Middle frontal gyrus (tissue), 1 donor: ENCODE data around the gene RAMP3.

Experiments used
- DNase-seq: peaks from one replicate; pipeline ENCODE4 v3.0.0-alpha.2; 2015; ENCODE audit warnings: low spot score; ENCODE audit errors: extremely low spot score

The RAMP3 gene

DNA sequence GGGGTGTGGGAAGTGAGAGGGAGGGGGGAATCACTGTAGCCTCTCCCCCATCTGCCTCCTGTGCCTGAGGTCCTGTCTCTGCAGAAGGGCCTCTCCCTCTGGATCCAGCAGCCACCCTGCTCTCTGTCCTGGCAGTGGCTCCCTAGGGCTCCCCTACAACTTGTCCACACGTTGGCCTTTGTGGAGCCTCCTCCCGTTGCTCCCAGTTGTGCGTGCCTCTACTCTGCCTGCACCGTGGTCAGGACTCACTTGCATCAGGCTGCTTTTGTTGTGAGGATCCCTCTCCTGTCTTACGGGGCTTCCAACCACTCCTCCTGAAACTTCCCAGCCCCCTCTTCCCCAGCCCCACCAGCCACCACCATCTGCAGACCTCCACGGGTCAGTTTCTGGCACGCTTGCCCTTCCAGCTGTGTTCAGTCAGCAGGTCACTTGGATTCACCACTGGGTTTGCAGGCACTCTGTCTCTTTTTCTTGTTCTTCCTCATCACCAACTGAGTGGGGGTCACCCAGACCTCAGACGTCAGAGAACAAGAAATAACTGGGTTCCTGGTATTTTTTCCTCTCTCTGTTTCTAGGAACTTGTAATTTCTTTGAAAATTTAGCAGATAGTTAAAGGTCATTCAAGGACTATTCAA, 62.3 kb downstream of the RAMP3 start:
- no peak for DNase-seq

DNA sequence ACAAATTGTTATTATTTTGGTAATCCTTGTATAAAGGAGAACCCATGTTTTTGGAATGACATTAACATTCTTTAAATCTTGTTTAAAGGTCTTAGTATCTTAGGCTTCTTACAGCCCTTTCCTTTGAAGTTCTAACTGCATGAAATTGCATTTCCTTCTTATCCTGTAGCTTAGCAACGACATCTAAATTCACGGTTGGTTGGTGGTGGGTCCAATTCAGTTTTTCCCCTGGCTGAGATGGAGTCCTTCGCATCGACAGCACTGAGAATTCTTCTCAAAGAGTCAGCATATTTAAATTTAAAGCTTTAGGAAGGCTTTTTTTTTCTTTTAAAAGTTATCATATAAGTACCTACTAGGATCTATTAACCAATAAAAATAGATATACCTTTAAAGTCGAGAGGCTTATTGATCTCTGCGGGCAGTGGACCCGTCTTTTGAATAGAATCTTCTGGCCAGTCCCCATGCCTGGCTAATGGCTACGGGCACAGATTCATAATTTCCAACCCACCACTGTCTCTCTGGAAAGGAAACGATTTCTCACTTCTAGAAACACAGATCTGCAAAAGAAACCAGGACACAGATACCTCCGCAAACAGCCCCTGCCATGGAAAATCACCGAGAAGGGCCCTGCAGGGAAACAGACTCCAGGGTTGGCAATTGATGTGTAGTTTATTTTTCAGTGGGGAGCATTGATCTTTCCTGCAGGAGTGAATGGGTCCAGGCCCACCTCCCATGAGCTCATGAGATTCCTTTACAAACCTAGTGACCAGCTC, 63.4 kb downstream of the RAMP3 start:
- no peak for DNase-seq

- DNase-seq: no peak
Observed at GRCh38 chr7:45221896-45222604, 64.5 kb downstream of the RAMP3 start.

DNA sequence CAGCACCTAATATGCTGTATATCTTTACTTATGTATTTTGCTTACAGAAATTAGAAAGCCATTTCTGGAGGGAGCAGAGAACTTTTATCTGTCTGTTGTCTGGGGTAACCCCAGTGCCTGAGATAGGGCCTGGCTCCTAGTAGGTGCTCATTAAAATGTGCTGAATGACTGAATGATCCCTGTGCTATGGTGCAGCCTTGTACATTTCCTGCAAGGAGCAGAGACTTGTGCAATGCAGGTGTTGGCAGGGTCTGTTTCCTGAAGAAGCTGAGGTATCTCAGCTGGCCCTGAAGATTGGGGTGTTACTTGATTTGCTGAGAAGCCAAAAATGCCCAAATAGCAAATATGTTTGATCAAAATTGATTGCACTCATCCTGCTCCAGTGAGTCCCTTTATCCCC, 65.5 kb downstream of the RAMP3 start:
- no peak for DNase-seq

DNA sequence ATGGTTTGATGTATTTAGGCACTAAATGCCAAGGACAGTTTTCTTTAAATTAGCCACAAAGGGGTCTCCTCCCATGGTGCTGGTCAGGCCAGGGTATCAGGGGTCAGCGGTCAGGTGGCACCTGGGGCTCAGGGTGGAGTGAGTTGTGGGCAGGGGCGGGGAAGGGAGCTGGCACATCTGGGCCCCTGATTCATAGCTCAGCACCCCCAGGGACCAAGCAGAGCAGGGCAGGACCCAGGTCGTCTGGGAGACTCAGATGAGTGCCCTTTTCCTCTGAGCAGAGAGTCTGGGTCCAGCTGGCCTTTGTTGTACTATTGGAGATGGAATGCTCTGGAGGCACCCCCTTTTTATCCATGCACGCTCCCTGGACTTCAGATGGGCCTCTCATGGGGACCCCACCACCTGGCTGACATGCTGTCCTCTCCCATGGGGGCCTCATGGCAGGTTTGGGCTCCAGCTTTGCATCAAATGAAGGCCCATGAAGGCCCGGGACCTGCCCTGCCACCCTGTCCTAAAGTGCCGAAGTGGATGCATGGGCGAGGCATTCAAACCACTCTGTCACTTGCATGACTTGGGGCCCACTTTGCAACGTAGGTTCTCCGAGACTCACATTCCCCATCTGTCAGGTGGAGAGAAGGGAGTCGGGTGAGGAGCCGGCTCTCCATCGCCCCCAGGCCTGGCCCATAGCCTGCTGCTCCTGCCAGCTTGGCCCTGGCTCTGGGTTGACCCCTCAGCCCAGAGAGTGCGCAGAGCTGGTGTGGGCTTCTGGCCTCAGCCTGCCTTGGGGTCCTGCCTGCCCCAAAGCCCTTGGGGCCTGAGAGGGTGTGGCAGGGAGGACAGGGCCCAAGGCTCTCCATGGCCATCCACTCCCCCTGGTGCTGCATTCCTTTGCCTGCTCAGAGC, 66.4 kb downstream of the RAMP3 start:
- no peak for DNase-seq

DNA sequence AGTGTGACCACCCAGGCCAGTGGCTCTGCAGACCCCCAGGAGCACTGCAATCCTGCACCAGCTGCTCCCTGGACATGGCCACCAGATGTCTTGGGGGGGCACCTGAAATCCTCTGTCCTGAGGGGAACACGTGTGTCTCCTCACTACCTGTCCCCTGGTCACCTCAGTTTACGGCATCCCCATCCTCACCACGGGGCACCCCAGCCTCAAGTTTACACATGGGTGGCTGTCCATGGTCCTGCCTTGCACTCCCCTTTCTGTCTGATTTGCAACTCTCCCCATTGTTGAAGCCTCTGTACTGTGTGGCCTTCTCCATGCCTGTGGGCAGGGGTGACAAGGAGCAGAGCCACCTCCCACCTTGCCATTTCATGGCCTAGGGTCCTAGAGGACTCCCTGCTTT, 67.2 kb downstream of the RAMP3 start:
- no peak for DNase-seq

DNA sequence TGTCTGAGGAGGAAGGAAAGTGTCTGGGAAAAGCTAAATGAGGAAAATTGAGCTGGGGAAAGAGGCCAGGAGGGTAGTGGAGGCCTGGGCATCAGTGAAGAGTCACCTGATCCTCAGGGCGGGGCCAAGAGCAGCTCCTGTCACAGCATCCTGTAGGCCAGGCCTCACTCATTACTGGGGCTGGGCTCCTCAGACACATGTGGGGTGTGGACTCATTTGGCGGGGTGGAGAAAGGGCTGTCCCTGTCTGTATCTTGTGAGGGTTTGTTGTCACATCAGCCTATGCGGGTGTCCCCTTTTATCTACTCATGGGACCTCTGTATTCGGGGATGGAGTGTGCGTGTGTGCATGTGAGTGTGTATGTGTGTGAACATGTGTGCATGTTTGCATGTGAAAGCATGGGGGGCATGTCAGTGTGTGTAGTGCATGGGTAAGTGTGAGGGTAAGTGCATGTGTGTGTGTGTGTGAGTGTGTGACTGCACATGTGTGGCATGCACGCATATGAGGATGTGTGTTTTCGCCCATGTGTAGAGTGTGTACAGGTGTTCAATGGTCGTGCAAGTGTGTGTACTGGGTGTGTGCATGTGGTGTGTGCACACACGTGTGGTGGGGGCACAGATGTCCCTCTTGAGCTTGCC, 67.8 kb downstream of the RAMP3 start:
- no peak for DNase-seq

- no peak for DNase-seq
Observed at GRCh38 chr7:45225948-45226335, 68.4 kb downstream of the RAMP3 start.

DNA sequence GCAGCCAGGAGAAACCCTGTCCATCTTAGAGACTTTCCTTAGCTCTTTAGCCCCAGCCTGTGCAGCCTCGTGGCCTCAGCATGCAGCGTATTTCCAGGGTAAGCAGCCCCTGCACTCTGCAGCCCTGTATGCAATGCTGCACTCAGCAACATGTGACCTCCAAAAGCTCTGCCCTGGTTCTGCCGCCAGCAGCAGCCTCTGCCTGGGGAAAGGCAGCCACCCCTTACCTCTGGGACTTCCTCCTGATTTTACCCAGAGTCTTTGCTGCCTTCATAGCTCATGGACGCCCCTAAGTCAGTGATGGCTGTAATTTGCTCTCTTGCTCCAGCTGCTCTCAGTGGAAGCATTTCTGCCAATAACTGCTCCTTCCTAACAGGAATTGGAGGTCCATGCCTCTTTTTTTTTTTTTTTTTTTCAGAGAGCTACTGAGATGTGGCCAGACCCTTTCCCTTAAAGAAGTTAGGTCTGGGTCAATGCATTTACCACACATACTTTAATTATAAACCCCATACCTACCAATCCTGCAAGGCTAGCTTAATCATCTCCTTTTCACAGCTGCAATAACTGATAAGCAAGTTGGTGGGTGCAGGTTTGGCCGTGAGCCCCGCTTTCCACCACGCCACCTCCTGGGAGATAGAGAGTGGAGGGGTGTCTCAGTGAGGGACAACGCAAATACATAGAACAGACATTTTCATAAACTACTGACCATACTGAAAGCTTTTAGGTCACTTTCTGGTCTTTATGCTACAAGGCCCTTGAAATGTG, 71.7 kb downstream of the RAMP3 start:
- DNase-seq: no peak

- no peak for DNase-seq
Observed at GRCh38 chr7:45230083-45230482, 72.5 kb downstream of the RAMP3 start.

DNA sequence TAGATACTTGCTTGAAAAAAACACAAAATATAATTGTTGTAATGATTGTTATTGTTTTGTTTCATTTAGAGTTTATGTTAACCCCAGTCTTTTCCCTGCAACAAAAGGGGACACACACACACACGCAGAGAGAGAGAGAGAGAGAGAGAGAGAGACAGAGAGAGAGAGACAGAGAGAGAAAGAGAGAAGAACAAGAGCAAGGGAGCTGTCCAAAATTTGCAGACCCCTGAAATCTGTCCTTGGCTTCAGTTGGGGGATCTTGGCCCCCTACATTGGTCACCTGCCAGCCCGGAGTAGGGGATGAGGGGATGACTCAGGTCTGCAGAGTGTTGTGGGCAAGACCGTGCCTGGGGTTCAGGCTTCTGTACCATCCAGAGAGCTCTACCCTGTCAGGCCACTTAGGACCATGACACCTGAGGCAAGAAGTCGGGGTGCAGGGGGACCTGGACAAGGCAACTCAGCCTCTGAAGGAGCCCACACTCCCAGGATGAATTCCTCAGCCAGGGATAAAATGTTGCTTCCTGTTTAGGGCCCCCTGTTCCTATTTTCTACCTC, 73.1 kb downstream of the RAMP3 start:
- DNase-seq: no peak

DNA sequence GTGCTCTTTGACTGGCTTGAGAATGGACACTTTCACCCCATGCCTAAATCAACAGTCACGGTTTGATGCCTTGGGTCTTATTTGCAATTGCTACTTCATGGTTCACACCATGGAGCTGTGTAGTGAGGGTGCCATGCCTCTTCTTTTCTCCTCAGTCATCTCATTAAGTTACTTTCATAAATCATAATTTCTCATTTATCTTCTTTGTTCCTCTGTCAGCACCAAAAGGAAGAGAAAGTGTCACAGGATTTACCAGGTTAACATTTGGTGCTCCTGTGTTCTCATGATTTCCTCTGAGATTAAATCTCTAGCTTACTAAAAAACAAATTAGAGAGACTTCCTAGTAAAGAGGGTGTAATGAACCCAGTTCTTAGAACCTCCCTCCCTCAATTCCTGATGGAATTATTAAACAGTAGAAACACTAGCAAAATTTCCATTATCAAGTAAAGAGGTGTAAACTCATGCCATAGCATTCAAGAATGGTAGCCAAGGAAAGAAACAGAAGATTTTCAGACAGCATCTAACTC, 75.7 kb downstream of the RAMP3 start:
- no peak for DNase-seq
